SK-N-SH treated with all-trans-retinoic acid at 6 μM for 48 hours (cell line): ENCODE results near the gene BCAS2.

Source experiments
- ARNTL ChIP-seq: fragments of 450-650 bp; formaldehyde crosslinking; IDR thresholded peaks from 2 replicates; pipeline ENCODE4 v1.5.0; 2020; ENCODE audit warnings: low read depth, mild to moderate bottlenecking, moderate library complexity, borderline replicate concordance
- BACH2 ChIP-seq: fragments of 250-450 bp; sonication (Bioruptor Pico); IDR thresholded peaks from 2 replicates; pipeline ENCODE4 v1.9.0; 2021; ENCODE audit warnings: mild to moderate bottlenecking, borderline replicate concordance
- RARB ChIP-seq: fragments of 250-450 bp; sonication (Bioruptor Pico); IDR thresholded peaks from 2 replicates; pipeline ENCODE4 v1.8.0; 2021; ENCODE audit warnings: mild to moderate bottlenecking, moderate library complexity
- TSHZ2 ChIP-seq: fragments of 250-450 bp; sonication (Bioruptor Pico); IDR thresholded peaks from 2 replicates; pipeline ENCODE4 v1.5.0; 2020; ENCODE audit warnings: mild to moderate bottlenecking, moderate library complexity
- ZNF8 ChIP-seq: fragments of 450-650 bp; formaldehyde crosslinking; IDR thresholded peaks from 2 replicates; pipeline ENCODE4 v1.5.0; 2020; ENCODE audit warnings: mild to moderate bottlenecking, moderate library complexity

DNA sequence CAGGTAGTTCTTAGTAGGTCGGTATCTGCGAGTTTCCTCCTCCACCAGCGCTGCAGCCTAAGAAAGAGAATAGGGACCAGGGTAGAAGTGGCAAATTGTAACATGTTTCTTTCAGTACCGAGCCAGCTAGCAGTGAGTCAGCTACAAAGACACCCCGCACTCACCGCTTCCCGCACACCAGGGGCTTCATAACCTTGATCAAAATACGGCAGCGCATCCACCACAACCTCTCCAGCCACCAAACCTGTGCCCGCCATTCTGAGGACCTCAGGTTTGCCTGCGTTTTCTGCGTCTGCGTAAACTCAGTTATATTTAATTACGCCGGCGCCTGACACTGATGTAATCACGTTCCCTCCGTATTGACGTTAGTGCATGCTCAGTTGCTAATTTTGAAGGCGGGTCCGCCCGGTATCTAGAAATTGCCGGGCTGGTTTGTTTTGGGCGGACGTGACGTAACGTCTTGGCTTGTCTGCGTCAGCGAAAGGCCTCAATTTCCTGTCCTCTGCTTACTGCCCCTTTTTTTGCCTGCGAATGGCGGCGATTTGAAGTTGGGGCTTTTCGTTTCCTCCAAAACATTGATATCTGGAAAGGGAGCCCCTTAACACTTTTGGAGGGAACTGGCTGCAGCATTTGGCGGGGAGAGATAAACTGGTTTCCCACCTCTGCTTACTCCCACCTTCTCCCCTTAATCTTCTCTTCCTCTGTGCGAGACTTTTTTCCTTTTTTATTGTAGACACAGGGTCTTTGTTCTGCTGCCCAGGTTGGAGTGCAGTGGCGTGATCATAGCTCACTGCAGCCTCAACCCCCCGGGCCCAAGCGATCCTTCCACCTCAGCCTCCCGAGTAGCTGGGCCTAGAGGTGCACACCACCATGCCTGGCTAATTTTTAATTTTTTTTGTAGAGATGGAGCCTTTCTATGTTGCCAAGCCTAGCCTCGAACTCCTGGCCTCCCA, at the start of gene BCAS2:
- TF ChIP-seq RARB (CRISPR knock-in tag) (no peak), ARNTL (CRISPR knock-in tag) (no peak), TSHZ2 (CRISPR knock-in tag) (peak; percentile 80; the same call in 1 of the 2 replicates), ZNF8 (CRISPR knock-in tag) (no peak), BACH2 (no peak)
